HG02588 (cell line): Measurements from ENCODE around the gene TICAM1.
A peak's percentile ranks its signal among the peaks of the same experiment; 100 is the strongest.
"Not testable (repeated sequence)": the region's sequence is repeated elsewhere in the genome, so short reads cannot be mapped to it uniquely, and the experiment has no call there.

Source experiments
- ATAC-seq: cut with Tn5 transposase; IDR thresholded peaks from one replicate; pipeline ENCODE4 v1.9.1; 2021; ENCODE audit warnings: mild to moderate bottlenecking, moderate library complexity; ENCODE audit not compliant: unreplicated experiment

TICAM1 gene

DNA sequence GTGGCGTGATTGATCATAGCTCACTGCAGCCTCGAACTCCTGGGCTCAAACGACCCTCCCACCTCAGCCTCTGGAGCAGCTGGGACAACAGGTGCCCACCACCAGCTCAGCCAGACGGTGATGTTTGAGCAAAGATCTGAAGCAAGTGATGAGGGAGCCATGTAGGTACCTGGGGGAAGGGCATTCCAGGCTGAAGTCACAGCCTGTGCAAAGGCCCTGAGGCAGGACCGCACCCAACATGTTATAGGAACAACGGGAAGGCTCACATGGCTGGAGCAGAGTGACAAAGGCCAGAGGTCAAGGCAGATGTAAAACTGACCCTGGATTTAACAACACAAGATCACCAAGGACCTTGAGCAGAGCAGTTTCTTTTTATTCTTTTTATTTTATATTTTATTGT lies 25.1 kb downstream of the TICAM1 start:
- ATAC-seq: no peak

DNA sequence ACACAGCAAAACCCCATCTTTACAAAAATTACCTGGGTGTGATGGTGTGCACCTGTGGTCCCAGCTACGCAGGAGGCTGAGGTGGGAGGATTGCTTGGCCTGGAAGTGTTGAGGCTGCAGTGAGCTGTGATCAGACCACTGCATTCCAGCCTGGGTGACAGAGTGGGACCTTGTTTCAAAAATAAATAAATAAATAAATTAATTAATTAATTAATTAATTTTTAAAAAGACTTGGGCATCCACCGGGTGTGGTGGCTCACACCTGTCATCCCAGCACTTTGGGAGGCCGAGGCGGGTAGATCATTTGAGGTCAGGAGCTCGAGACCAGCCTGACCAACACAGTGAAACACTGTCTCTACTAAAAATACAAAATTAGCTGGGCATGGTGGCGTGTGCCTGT lies 26.4 kb downstream of the TICAM1 start:
- ATAC-seq: not testable (repeated sequence)

DNA sequence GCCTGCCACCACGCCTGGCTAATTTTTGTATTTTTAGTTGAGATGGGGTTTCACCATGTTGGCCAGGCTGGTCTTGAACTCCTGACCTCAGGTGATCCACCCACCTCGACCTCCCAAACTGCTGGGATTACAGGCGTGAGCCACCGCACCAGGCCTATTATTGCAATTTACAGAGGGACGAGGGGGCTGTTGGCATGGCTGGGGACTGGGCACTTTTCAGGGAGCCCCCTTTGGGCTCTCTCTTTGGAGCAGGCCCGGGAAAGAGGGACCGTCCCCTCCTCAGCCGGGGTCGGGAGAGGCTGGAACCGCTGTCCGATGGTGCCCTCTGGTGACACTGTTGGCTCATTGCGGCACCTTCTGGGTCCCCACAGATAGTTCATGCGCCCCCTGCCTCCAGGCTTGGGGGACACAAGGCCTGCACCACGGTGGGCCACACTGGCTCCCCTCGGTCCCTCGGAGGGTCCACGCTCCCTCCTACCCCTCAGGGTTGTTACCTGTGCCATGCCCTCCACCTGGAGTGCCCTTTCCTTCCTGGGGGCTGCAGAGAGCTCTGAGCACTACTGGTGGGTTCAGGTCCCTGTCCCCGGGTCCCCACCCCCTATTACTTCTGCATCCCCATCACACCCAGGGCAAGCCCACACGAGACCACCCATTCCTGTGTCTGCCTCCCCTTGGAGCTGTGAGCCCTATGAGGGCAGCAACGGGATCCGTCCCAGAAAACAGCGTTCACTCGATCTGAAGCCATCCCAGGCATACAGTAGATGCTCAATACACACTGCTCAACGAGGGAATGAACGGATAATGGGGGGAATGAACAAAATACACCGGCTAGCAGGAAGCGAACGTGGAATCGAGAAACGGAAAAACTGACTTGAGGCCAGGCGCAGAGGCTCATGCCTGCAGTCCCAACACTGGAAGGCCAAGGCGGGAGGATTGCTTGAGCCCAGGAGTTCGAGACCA lies 27.5 kb downstream of the TICAM1 start:
- ATAC-seq: no peak

DNA sequence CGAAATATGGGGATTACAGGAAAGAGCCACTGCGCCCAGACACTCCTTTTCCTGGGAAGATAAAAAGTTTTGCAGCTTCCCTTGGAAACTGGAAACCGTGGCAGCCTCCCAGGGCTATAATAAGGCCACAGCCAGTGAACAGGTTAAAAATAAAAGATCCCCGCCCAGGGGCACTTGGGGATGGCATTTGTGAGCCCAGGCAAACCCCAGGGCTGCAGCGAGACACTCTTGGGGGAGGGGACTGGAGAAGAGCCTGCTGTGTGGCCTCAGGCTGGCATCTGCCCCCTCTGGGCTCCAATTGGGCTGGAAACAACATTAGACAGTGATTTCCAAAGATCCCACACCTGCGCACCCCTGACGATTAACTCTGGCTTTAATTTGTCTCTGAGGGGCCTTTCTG lies 28.8 kb downstream of the TICAM1 start:
- no peak for ATAC-seq

DNA sequence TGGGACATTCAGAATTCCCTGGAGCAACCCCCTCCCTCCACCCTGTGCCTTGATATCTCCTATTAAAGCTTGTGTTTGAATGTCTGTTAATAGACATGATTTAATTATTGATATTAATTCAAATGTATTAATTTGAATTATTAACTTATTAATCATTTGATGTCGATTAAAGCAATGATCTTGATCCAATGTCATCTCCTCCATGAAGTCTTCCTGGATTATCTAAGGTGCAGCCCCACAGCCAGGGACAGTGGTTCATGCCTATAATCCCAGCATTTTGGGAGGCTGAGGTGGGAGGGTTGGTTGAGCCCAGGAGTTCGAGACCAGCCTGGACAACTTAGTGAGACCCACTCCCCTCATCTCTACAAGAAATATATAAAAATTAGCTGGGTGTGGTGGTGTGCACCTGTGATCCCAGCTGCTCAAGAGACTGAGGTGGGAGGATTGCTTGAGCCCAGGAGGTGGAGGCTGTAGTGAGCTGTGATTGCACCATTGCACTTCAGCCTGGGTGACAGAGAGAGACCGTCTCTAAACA lies 30.4 kb downstream of the TICAM1 start:
- ATAC-seq: no peak

DNA sequence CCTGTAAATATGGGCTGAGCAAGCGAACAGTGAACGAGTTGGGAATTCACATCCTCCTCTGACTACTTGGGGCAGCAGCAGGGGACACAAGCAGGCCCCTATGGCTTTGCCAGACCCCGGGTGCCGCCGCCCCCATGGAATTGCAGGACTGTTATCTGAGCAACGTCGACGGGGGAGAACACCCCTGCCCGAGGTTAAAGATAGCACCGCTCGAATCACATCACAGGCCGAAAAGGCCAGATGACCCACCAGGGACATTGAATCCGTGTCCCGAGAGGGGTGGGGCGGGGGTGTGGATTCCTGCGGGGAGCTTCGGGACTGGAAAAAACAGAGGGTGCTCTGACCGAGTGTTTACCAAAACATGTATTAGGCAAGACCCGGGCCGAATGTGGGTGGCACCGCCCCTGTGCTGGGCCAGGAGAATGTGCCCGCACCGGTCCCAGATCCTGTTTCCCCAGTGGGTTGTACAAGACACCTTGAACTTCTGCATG lies 30.9 kb downstream of the TICAM1 start:
- no peak for ATAC-seq

DNA sequence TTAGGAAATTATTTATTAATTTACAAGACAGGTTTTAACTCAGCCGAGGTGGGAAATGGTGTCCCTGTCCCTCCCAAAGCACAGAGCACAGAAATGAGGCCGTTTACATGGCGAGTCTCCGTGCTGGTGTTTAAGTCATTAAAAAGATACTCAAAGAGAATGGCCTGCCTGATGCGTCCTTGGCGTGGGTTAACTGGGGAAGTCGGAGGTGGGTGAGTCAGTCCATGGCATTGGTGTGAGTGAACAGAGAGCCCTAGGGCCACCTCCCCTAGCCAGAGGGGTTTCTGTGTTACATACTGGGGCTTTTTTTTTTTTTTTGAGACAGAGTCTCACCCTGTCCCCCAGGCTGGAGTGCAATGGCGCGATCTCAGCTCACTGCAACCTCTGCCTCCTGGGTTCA lies 36.1 kb downstream of the TICAM1 start:
- ATAC-seq: no peak

- ATAC-seq: no peak
Observed at GRCh38 chr19:4794971-4795370, 36.5 kb downstream of the TICAM1 start.

DNA sequence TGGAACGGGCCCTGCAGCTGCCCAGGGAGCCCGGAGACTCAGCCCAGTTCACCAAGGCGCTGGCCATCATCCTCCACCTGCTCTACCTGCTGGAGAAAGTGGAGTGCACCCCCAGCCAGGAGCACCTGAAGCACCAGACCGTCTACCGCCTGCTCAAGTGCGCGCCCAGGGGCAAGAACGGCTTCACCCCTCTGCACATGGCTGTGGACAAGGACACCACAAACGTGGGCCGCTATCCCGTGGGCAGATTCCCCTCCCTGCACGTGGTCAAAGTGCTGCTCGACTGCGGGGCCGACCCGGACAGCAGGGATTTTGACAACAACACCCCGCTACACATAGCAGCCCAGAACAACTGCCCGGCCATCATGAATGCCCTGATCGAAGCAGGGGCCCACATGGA lies 38.2 kb downstream of the TICAM1 start:
- ATAC-seq: not testable (repeated sequence)

- ATAC-seq: not testable (repeated sequence)
Observed at GRCh38 chr19:4792866-4793195, 38.7 kb downstream of the TICAM1 start.

GRCh38 chr19:4792019-4792865 lies 39.3 kb downstream of the TICAM1 start:
- ATAC-seq: not testable (repeated sequence)

DNA sequence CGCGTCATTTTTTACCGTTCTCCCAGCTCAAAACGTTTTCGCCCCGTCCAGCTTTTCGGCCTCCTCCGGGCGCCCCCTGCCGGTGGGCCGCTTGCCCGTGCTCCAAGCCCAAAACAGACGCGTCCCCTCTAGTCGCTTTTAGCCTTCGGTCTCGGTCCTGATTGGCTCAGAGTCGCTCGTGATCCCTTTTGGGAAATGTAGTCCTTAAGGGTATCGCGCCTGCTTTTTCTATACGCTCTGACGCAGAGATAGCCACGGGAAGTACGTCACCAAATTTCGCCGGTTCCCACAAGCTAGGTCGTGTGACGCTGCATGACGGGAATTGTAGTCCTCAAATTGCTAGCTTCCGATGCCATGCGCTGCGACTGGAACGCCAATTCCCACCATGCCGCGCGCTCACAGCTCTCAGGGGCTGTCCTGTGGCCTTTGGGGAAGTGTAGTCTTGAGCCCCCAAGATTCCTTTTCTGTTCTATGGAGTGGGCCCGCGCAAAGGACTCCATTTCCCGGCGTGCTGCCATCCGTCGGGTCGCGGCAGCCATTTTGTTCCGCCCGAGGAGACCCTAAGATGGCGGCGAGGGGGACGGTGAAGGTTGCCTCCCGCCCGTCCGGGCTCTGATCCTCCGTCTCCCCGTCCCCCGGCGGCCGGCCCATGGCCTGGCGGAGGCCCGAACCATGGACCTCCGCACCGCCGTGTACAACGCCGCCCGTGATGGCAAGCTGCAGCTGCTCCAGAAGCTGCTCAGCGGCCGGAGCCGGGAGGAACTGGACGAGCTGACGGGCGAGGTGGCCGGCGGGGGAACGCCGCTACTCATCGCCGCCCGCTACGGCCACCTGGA lies 40.1 kb downstream of the TICAM1 start, which contains the start of gene FEM1A:
TSS of gene FEM1A (plus strand) at position 552 of the 836 bp plus-strand sequence. CDS start at position 673, 121 bp downstream.
- peak; percentile 87 for ATAC-seq

GRCh38 chr19:4786412-4787016 lies 45.0 kb downstream of the TICAM1 start:
- ATAC-seq: not testable (repeated sequence)

DNA sequence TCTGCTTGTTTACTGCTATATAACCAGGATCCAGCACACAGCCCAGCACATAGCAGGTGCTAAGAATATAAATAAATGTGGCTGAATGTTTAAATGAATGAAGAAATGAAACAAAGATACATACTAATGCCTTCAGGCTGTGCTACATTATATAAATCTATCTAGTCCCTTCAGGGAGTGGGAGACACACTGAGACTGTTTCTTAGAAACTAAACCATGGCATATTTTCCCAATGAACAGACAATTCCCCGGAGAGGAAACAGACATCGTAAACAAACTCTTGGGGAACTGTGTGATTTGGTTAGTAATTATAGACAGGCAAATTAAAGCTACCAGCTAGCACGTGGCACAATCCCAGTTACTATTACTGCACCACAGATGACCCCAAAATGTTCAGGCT lies 49.7 kb downstream of the TICAM1 start:
- no peak for ATAC-seq

DNA sequence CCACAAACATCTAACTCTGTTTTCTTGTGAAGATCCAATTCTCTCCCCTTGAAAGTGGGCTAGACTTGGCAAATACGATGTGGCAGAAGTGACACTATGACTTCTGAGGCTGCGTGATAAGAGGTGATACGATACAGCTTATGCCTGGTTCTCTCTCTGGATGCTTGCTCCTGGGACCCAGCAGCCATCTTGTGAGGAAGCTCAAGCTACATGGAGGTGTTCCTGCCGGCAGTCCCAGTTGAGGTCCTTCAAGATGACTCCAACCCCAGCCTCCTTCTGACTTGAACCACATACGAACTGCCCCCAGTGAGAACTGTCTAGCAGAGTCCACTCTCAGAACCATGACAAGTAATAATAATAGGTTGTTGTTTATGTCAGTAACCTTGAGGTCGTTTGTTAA lies 50.7 kb downstream of the TICAM1 start:
- no peak for ATAC-seq

DNA sequence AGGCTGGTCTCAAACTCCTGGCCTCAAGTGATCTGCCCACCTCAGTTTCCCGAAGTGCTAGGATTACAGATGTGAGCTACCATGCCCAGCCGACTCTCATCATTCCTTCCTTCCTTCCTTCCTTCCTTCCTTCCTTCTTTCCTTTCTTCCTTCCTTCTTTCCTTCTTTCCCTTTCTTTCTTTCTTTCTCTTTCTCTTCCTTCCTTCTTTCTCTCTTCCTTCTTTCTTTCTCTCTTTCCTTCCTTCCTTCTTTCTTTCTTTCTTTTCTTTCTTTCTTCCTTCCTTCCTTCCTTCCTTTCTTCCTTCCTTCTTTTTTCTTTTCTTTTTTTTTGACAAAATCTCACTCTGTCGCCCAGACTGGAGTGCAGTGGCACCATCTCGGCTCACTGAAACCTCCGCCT lies 53.4 kb downstream of the TICAM1 start:
- ATAC-seq: not testable (repeated sequence)

DNA sequence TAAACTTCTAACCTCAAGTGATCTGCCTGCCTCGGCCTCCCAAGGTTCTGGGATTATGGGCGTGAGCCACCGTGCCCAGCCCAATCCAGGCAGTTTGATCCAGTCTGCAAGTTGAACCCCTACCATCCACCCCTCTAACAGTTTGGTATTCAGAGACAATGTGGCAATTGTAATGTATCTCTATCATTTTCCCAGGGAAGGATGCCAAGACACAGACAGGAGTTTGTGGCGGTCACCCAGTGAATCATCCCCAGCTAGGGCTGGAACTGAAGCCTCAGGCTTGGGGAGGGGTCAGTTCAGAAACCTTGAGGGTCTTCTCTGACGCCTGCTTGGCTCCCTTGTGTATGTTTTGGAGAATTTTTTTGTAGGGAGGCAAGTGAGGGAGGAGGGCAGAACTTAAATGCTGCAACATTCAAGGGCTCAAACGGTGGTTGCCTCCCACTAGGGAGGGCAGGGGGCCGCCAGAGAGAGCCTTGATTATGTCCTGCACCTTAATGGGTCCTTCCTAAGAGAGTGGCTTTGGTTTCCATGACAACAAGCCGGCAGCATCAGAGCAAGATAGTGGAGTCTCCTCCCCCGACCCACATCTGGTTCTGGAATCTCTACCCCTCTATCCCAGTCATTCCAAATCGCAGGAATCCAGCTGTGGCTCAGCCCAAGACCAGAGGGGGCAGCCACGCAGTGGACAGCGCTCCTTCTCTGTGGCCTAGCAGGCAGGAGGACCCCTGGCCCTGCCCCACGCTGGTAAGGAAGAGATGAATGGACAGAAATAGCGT lies 54.9 kb downstream of the TICAM1 start:
- no peak for ATAC-seq

GRCh38 chr19:4775627-4776152 lies 55.8 kb downstream of the TICAM1 start:
- no peak for ATAC-seq

GRCh38 chr19:4774136-4774535 lies 57.4 kb downstream of the TICAM1 start:
- ATAC-seq: no peak
